ENCODE measurements around the gene GPN2.

- TF ChIP-seq SPI1 (IDR thresholded peaks at IDR 0.05; ENCODE audit: borderline replicate concordance, low read depth) = no peak
- no peak for TF ChIP-seq CTCF (IDR thresholded peaks at IDR 0.05; ENCODE audit: insufficient read depth, low read length)
- TF ChIP-seq POLR2AphosphoS5 (IDR thresholded peaks at IDR 0.05; ENCODE audit: low read depth) = no peak
- TF ChIP-seq, protein P1, sequence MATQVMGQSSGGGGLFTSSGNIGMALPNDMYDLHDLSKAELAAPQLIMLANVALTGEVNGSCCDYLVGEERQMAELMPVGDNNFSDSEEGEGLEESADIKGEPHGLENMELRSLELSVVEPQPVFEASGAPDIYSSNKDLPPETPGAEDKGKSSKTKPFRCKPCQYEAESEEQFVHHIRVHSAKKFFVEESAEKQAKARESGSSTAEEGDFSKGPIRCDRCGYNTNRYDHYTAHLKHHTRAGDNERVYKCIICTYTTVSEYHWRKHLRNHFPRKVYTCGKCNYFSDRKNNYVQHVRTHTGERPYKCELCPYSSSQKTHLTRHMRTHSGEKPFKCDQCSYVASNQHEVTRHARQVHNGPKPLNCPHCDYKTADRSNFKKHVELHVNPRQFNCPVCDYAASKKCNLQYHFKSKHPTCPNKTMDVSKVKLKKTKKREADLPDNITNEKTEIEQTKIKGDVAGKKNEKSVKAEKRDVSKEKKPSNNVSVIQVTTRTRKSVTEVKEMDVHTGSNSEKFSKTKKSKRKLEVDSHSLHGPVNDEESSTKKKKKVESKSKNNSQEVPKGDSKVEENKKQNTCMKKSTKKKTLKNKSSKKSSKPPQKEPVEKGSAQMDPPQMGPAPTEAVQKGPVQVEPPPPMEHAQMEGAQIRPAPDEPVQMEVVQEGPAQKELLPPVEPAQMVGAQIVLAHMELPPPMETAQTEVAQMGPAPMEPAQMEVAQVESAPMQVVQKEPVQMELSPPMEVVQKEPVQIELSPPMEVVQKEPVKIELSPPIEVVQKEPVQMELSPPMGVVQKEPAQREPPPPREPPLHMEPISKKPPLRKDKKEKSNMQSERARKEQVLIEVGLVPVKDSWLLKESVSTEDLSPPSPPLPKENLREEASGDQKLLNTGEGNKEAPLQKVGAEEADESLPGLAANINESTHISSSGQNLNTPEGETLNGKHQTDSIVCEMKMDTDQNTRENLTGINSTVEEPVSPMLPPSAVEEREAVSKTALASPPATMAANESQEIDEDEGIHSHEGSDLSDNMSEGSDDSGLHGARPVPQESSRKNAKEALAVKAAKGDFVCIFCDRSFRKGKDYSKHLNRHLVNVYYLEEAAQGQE (IDR thresholded peaks at IDR 0.05; ENCODE audit: insufficient replicate concordance, low read depth) = no peak
- TF ChIP-seq GABPA (IDR thresholded peaks at IDR 0.05; ENCODE audit: low read depth) = no peak
These were observed 35.2 kb downstream of the GPN2 start for GRCh38 chr1:26854906-26855305.
